Gastrocnemius medialis (tissue), 4 donors: ENCODE results near the gene YPEL5.

Source experiments
- POLR2A ChIP-seq, 2 donors: fragments of 450-650 bp; IDR thresholded peaks; one replicate each; pipeline ENCODE4 v1.6.1; 2017; ENCODE audit warnings: antibody characterized with exemption in 2 of 2, mild to moderate bottlenecking in 2 of 2, moderate library complexity in 2 of 2
- TF ChIP-seq, protein P1 (sequence below), 5 experiments: fragments of 450-650 bp in 3 of 5; fragments of 200-600 bp in 2 of 5; sonication (generic) in 2 of 5; IDR thresholded peaks in 4 of 5; conservative IDR thresholded peaks in 1 of 5; 1 replicate in 4 of 5; 2 replicates in 1 of 5; pipeline ENCODE4 v1.5.1; 2016 to 2019; ENCODE audit warnings: antibody characterized with exemption in 5 of 5, mild to moderate bottlenecking in 3 of 5, moderate library complexity in 3 of 5

DNA sequence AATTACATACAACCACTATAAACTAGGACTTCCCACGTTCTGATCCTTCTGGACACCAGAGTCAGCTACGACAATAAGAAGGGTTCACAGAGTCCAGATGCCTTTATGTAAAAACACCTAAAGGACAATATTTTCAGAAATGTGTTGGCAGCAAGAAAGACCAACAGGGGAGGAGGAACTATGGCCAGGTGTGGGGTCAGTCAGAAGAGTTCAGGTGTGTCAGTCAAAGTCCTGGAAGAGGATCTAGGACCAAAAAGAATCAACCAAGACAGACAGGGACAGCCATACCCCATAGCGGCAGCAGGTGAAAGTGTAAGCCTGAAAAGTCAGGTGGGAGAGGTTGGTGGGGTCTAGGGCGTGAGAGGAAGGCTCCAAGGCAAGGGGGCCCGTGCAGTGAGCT lies 38.0 kb upstream of the YPEL5 start:
- TF ChIP-seq, protein P1, sequence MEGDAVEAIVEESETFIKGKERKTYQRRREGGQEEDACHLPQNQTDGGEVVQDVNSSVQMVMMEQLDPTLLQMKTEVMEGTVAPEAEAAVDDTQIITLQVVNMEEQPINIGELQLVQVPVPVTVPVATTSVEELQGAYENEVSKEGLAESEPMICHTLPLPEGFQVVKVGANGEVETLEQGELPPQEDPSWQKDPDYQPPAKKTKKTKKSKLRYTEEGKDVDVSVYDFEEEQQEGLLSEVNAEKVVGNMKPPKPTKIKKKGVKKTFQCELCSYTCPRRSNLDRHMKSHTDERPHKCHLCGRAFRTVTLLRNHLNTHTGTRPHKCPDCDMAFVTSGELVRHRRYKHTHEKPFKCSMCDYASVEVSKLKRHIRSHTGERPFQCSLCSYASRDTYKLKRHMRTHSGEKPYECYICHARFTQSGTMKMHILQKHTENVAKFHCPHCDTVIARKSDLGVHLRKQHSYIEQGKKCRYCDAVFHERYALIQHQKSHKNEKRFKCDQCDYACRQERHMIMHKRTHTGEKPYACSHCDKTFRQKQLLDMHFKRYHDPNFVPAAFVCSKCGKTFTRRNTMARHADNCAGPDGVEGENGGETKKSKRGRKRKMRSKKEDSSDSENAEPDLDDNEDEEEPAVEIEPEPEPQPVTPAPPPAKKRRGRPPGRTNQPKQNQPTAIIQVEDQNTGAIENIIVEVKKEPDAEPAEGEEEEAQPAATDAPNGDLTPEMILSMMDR (IDR thresholded peaks at IDR 0.05 in 4 of 5, conservative IDR thresholded peaks at IDR 0.05 in 1 of 5), result no peak
- no peak for TF ChIP-seq POLR2A (IDR thresholded peaks at IDR 0.05)
